Esophagus (tissue), 2 donors: ENCODE data around the gene CPHXL. TPM values are rescaled to one million over a fixed set of nuclear protein-coding genes. Genes with fewer than 3 reads are reported as not detected.

Experiments used
- H3K27ac ChIP-seq, 2 donors: one replicate each; pipeline ENCODE4 v1.5.1; 2013; ENCODE audit warnings: low read depth in 2 of 2, mild to moderate bottlenecking in 2 of 2, inconsistent platforms in 1 of 2, low read length in 1 of 2, moderate library complexity in 1 of 2
- H3K27me3 ChIP-seq, 2 donors: one replicate each; pipeline ENCODE4 v1.6.1; 2013; ENCODE audit warnings: low read length in 2 of 2, control low read depth in 1 of 2, mild to moderate bottlenecking in 1 of 2; ENCODE audit not compliant: insufficient read depth in 2 of 2, control insufficient read depth in 1 of 2
- H3K36me3 ChIP-seq, 2 donors: one replicate each; pipeline ENCODE4 v1.6.1; 2013; ENCODE audit warnings: low read length in 1 of 2; ENCODE audit not compliant: control insufficient read depth in 2 of 2, insufficient read depth in 2 of 2
- H3K4me1 ChIP-seq, 2 donors: one replicate each; pipeline ENCODE4 v1.6.1; 2013; ENCODE audit warnings: low read length in 1 of 2; ENCODE audit not compliant: control insufficient read depth in 2 of 2, insufficient read depth in 2 of 2
- H3K4me3 ChIP-seq, 2 donors: one replicate each; pipeline ENCODE4 v1.5.1; 2013; ENCODE audit warnings: low read length in 2 of 2, mild to moderate bottlenecking in 2 of 2, low read depth in 1 of 2, moderate library complexity in 1 of 2
- H3K9me3 ChIP-seq, 2 donors: one replicate each; pipeline ENCODE4 v1.6.1; 2013; ENCODE audit warnings: mild to moderate bottlenecking in 2 of 2, low read depth in 1 of 2, low read length in 1 of 2, moderate library complexity in 1 of 2; ENCODE audit not compliant: control insufficient read depth in 2 of 2, insufficient read depth in 1 of 2
- WGBS, 2 donors: extraction: QIAGEN DNeasy Blood & Tissue Kit; methylation state at CpG; one replicate each; pipeline ENCODE4 v1.1.7; 2013; 5-methylcytosine and 5-hydroxymethylcytosine counted together
- polyA plus RNA-seq, 2 donors: library from polyadenylated mRNA; stranded (reverse); fragments of 200-250 nt; gene quantifications; one replicate each; pipeline ENCODE4 v1.2.3, GENCODE V29; 2013
- donor health status: healthy with polysubstance abuse.
- donor health status: Bipolar disorder and iron deficiency.

The CPHXL gene
- polyA plus RNA-seq, 2 donors: not detected

GRCh38 chr16:75676909-75677308 is 49.4 kb downstream of the CPHXL start, which contains the start of gene CPHXL2:
CPHXL2 (minus strand) TSS chr16:75677009; CDS start chr16:75676999, 10 bp downstream.
- Histone ChIP-seq H3K36me3 (no peaks in the 10 kb centered on the region), H3K4me3 (no peak within 1 kb of the TSS), H3K27ac (no peak within 1 kb of the TSS), H3K27me3 (no peaks in the 10 kb centered on the region), H3K9me3 (no peaks in the 10 kb centered on the region), H3K4me1 (peaks cover 0 to 2% of the 10 kb centered on the region in 2 donors)
- WGBS, 2 donors: 92% methylated on average over 4 of the region's 4 CpGs

DNA sequence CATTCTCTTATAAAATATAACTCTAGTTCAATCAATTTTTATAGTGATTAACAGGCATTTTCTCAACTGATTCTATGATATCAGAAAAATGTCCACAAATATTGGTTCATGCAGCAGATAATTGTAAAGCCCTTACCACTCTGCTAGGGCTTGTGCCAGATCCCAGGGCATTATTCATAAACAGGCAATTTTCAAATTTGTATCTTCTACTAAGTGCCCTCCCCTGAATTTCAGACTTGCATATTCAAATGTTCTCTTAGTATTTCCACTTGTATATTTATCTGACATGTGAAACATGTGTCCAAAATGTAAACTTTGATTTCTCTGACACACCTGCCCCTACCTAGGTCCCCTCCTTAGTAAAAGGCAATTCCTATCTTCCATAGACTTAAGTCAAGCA is 58.8 kb downstream of the CPHXL start:
- H3K4me1 ChIP-seq: no peaks in the 10 kb centered on the region
- H3K9me3 ChIP-seq: no peaks in the 10 kb centered on the region
- no peaks in the 10 kb centered on the region for H3K36me3 ChIP-seq
- no peak overlapping the region for H3K27ac ChIP-seq
- H3K4me3 ChIP-seq: no peak overlapping the region
- H3K27me3 ChIP-seq: no peaks in the 10 kb centered on the region

Other genes starting within 250 kb of the CPHXL start
- gene CHST6, start 231.0 kb downstream of the CPHXL start, polyA plus RNA-seq: 1 to 10 TPM in 1 of 2 donors, under 1 TPM in 1; 0.39 to 2.0 TPM
- gene CHST5, start 190.4 kb downstream of the CPHXL start, polyA plus RNA-seq: under 1 TPM; 0.10 to 0.13 TPM
- 1 to 10 TPM; 1.9 to 2.0 TPM for gene TMEM231, start 170.2 kb downstream of the CPHXL start, polyA plus RNA-seq
- gene GABARAPL2, start 160.1 kb downstream of the CPHXL start, polyA plus RNA-seq: 10 to 100 TPM; 83.1 to 96.6 TPM
- 1 to 10 TPM; 8.4 to 10.0 TPM for gene ADAT1, start 103.2 kb downstream of the CPHXL start, polyA plus RNA-seq
- 10 to 100 TPM; 49.6 to 88.5 TPM for gene KARS1, start 78.8 kb downstream of the CPHXL start, polyA plus RNA-seq
- 10 to 100 TPM; 23.1 to 27.6 TPM for gene TERF2IP, start 78.7 kb downstream of the CPHXL start, polyA plus RNA-seq
- gene CPHXL2, start 49.5 kb downstream of the CPHXL start, polyA plus RNA-seq: not detected
- not detected for gene DUXB, start 25.0 kb downstream of the CPHXL start, polyA plus RNA-seq